ENCODE results near the gene SYNE1.
"Not testable (repeated sequence)": the region's sequence is repeated elsewhere in the genome, so short reads cannot be mapped to it uniquely, and the experiment has no call there.

Gene SYNE1, protein sequence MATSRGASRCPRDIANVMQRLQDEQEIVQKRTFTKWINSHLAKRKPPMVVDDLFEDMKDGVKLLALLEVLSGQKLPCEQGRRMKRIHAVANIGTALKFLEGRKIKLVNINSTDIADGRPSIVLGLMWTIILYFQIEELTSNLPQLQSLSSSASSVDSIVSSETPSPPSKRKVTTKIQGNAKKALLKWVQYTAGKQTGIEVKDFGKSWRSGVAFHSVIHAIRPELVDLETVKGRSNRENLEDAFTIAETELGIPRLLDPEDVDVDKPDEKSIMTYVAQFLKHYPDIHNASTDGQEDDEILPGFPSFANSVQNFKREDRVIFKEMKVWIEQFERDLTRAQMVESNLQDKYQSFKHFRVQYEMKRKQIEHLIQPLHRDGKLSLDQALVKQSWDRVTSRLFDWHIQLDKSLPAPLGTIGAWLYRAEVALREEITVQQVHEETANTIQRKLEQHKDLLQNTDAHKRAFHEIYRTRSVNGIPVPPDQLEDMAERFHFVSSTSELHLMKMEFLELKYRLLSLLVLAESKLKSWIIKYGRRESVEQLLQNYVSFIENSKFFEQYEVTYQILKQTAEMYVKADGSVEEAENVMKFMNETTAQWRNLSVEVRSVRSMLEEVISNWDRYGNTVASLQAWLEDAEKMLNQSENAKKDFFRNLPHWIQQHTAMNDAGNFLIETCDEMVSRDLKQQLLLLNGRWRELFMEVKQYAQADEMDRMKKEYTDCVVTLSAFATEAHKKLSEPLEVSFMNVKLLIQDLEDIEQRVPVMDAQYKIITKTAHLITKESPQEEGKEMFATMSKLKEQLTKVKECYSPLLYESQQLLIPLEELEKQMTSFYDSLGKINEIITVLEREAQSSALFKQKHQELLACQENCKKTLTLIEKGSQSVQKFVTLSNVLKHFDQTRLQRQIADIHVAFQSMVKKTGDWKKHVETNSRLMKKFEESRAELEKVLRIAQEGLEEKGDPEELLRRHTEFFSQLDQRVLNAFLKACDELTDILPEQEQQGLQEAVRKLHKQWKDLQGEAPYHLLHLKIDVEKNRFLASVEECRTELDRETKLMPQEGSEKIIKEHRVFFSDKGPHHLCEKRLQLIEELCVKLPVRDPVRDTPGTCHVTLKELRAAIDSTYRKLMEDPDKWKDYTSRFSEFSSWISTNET (N-terminal part only)

DNA sequence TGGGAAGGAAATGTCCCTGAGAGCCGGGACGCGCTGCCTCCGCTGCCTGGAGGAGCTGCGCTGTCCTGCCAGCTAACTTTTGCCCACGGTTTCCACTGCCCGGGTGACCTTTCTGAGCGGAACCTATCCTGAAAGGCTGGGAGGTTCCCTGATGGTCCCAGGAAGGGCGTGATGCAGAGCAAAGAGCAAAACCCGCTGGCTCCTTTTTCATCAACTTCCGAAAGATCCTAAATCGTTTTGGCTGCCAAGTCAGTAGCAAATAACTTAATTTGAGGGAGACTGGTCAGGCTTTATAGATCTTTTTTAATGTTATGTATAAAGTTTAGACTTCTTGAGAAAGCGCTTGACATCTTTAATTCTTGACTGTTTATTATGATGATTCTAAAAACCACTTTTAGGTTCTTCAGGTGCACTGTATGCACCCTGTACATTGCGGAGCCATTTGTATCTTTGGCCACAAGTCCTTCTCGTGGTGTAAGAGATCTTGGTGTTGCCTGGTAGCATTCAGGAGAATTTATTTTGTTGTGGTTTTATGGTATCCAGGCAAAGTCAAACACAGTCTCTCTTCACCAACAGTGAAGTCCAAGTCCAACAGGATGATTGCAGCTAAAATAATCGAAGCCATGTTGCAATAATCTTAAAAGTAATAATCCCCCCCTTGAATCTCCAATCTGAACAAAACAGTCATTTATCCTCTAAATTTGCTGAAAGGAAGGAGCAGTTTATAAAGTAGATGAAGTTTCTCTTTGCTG is at the start of gene SYNE1:
TSS of gene SYNE1 (minus strand) at position 67 of the 752 bp plus-strand sequence. CDS start 9,031 bp downstream, outside the sequence.
- in situ Hi-C loops (cut with MboI; ENCODE audit: low sequenced_read_pairs, unreplicated experiment): no loop called here
- TF ChIP-seq, protein P1, sequence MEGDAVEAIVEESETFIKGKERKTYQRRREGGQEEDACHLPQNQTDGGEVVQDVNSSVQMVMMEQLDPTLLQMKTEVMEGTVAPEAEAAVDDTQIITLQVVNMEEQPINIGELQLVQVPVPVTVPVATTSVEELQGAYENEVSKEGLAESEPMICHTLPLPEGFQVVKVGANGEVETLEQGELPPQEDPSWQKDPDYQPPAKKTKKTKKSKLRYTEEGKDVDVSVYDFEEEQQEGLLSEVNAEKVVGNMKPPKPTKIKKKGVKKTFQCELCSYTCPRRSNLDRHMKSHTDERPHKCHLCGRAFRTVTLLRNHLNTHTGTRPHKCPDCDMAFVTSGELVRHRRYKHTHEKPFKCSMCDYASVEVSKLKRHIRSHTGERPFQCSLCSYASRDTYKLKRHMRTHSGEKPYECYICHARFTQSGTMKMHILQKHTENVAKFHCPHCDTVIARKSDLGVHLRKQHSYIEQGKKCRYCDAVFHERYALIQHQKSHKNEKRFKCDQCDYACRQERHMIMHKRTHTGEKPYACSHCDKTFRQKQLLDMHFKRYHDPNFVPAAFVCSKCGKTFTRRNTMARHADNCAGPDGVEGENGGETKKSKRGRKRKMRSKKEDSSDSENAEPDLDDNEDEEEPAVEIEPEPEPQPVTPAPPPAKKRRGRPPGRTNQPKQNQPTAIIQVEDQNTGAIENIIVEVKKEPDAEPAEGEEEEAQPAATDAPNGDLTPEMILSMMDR (IDR thresholded peaks at IDR 0.05; ENCODE audit: borderline replicate concordance, control extremely low read depth, extremely low read depth, insufficient read depth, missing control alignments): no peak
- DNase-seq (ENCODE audit: low spot score): no peak

DNA sequence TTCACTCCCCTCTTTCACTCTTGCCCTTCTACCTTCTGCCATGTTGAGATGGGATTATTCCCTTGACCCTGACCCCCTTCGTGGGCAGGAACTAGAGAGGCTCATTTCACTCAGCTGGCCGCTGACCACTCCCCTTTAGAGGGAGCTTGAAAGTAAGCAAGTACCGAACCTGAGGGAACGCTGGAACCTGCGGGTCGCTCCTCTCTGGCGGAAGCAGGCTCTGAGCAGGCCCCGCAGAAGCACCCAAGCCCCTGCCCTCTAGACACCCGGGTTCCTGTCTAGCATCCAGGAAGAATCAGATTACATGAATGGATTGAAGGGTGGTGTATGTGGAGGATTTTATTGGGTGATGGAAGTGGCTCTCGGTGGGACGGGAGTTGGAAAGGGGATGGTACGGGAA is 48.7 kb upstream of the SYNE1 start:
- no peak for DNase-seq (ENCODE audit: low spot score)
- TF ChIP-seq, protein P1 (IDR thresholded peaks at IDR 0.05; ENCODE audit: borderline replicate concordance, control extremely low read depth, extremely low read depth, insufficient read depth, missing control alignments): no peak
- in situ Hi-C loops (cut with MboI; ENCODE audit: low sequenced_read_pairs, unreplicated experiment): no loop called here

DNA sequence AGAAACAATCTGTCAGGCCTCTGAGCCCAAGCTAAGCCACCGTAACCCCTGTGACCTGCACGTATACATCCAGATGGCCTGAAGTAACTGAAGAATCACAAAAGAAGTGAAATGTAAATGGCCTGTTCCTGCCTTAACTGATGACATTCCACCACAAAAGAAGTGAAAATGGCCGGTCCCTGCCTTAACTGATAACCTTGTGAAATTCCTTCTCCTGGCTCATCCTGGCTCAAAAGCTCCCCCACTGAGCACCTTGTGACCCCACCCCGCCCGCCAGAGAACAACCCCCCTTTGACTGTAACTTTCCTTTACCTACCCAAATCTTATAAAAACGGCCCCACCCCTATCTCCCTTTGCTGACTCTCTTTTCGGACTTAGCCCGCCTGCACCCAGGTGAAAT is 45.8 kb upstream of the SYNE1 start:
- in situ Hi-C loops (cut with MboI; ENCODE audit: low sequenced_read_pairs, unreplicated experiment); DNase-seq (ENCODE audit: low spot score): not testable (repeated sequence)

DNA sequence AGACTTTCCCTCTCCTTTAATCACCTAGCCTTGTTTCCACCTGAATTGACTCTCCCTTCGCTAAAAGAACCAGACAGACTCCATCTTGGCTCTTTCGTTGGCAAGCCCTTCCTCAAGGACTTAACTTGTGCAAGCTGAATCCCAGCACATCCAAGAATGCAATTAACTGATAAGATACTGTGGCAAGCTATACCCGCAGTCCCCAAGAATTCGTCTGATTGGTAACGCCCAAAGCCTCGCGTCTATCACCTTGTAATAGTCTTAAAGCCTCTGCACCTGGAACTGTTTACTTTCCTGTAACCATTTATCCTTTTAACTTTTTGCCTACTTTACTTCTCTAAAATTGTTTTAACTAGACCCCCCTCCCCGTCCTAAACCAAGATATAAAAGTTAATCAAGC is 45.0 kb upstream of the SYNE1 start:
- TF ChIP-seq, protein P1 (IDR thresholded peaks at IDR 0.05; ENCODE audit: borderline replicate concordance, control extremely low read depth, extremely low read depth, insufficient read depth, missing control alignments): no peak
- in situ Hi-C loops (cut with MboI; ENCODE audit: low sequenced_read_pairs, unreplicated experiment): no loop called here
- DNase-seq (ENCODE audit: low spot score): no peak

DNA sequence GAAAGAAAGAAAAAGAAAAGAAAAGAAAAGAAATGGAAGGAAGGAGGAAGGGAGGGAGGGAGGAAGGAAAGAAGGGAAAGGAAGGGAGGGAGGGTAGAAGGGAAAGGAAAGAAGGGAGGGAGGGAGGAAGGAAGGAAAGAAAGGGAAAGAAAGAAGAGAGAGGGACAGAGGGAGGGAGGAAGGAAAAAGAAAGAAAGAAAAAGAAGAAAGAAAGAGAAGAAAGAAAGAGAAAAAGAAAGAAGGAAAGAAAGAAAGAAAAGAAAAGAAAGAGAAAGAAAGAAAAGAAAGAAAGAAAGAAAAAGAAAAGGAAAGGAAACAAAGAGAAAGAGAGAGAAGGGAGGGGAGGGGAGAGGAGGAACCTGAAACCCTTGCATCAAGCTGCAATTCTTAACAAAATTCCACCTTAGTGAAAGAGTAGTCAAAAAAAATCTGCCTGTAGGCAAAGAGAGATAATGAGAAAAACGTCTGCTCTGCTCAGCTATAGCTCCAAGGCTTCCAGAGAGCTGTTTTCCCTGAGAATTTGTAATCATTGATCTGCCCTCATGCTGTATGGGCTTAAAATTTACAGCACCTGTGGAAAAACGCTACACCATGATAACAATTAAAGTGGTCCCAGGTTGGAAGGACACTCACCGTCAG is 43.8 kb upstream of the SYNE1 start:
- in situ Hi-C loops (cut with MboI; ENCODE audit: low sequenced_read_pairs, unreplicated experiment): no loop called here
- TF ChIP-seq, protein P1 (IDR thresholded peaks at IDR 0.05; ENCODE audit: borderline replicate concordance, control extremely low read depth, extremely low read depth, insufficient read depth, missing control alignments): no peak

DNA sequence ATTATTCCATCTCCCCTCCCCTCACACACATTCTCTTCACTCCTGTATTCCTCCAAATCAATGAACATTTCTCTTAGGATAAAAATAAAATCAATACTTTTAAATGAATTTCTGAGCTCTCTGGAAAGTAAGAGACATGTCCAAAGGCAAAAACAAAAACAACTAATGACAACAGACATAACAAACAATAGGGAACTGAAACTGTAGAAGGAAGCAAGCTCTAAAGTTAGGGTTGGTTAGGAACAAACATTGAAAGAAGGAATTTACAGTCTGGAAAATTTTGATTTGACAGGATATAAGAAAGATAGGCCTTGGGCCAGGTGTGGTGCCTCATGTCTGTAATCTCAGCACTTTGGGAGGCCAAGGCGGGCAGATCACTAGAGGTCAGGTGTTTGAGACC is 43.0 kb upstream of the SYNE1 start:
- in situ Hi-C loops (cut with MboI; ENCODE audit: low sequenced_read_pairs, unreplicated experiment): no loop called here
- TF ChIP-seq, protein P1 (IDR thresholded peaks at IDR 0.05; ENCODE audit: borderline replicate concordance, control extremely low read depth, extremely low read depth, insufficient read depth, missing control alignments): no peak

More for the DNA sequence above, 43.8 kb upstream of the SYNE1 start:
- DNase-seq (ENCODE audit: low spot score): no peak

More for the DNA sequence above, 43.0 kb upstream of the SYNE1 start:
- DNase-seq (ENCODE audit: low spot score): no peak

Measured in GM13976 (cell line).